ENCODE measurements around the gene FOXL1.

FOXL1 gene

DNA sequence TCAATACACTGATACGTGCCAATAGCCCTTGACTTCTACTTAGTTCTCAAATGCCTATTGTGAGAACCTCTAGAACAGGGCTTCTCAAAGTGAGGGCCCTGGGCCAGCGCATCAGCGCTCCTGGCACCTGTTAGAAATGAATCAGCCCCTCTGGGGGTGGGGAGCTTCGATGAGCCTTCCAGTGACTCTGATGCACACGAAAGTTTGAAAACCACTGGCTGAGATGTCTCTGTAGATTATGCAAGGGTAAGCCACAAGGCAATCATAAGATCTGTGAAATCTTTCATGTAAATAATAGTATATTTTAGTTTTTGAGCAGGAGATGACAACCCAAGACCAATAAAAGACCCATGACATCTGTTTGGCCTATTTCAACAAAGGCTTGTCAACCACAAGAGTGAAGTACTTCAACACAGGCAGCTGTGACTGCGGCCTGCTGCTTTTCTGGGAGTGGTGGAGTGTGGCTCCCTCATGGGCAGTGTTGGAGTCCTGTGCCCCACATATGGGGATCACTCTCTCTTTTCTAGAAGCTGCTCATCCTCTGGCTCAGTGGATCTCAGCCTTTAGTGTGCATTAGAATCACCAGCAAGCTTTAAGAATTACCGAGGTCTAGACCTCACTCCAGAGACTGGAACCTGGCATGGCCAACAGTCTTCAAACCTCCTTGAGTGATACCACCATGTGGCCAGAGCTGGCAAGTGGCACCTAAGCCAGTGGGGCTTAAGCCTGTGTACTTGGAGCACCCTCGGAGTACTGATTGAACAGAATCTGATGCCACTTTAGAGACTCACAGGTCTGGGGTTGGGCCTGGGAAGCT, 29.1 kb upstream of the FOXL1 start:
- peaks cover 42 to 44% of the 10 kb centered on the region in 2 donors for H3K36me3 ChIP-seq (ENCODE audit: control insufficient read depth in 2 of 2, insufficient read depth in 2 of 2, low read length in 2 of 2)
- H3K4me1 ChIP-seq (ENCODE audit: control insufficient read depth, insufficient read depth, low read length): peaks cover 7% of the 10 kb centered on the region
- H3K9me3 ChIP-seq (ENCODE audit: control insufficient read depth in 2 of 2, low read length in 2 of 2): no peaks in the 10 kb centered on the region
- no peak overlapping the region for H3K27ac ChIP-seq (ENCODE audit: low read length)
- no peak overlapping the region for H3K9ac ChIP-seq (ENCODE audit: low read length in 2 of 2)
- H3K27me3 ChIP-seq (ENCODE audit: control insufficient read depth in 1 of 2, insufficient read depth in 2 of 2, low read length in 2 of 2): no peaks in the 10 kb centered on the region
- no peak overlapping the region for H3K4me3 ChIP-seq (ENCODE audit: low read length in 2 of 2)

DNA sequence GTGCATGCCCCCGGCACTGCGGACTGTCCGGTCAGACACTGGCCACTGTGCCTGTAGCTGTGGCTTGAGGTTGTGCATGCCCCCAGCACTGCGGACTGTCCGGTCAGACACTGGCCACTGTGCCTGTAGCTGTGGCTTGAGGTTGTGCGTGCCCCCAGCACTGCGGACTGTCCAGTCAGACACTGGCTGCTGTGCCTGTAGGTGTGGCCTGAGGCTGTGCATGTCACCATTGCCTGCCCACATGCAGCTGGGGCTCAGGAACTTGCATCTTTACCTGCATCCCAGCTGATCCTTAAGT, 28.5 kb upstream of the FOXL1 start:
- Histone ChIP-seq H3K4me1 (ENCODE audit: control insufficient read depth, insufficient read depth, low read length) (peaks cover 9% of the 10 kb centered on the region), H3K36me3 (ENCODE audit: control insufficient read depth in 2 of 2, insufficient read depth in 2 of 2, low read length in 2 of 2) (peaks cover 40 to 44% of the 10 kb centered on the region in 2 donors), H3K4me3 (ENCODE audit: low read length in 2 of 2) (no peak overlapping the region), H3K9ac (ENCODE audit: low read length in 2 of 2) (no peak overlapping the region), H3K9me3 (ENCODE audit: control insufficient read depth in 2 of 2, low read length in 2 of 2) (no peaks in the 10 kb centered on the region), H3K27me3 (ENCODE audit: control insufficient read depth in 1 of 2, insufficient read depth in 2 of 2, low read length in 2 of 2) (no peaks in the 10 kb centered on the region), H3K27ac (ENCODE audit: low read length) (no peak overlapping the region)

DNA sequence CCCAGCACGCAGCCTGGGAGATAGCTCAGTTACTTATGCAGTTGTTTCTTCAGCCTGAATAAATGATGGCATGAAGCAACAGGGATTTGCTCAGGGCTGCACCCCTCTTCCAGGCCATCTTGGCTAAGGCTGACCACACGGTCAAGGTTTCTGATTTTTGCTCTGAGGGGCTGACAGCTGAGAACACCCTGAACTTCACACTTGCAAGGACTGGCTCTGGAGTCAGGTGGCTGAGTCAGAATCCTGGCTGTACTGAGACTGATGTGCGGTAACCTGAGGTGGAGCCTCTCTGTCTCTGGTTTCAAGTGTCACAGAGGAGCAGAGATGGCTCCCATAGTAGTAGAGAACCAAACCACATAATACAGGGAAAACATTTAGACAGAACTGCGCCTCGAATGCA, 28.1 kb upstream of the FOXL1 start:
- no peak overlapping the region for H3K9ac ChIP-seq (ENCODE audit: low read length in 2 of 2)

DNA sequence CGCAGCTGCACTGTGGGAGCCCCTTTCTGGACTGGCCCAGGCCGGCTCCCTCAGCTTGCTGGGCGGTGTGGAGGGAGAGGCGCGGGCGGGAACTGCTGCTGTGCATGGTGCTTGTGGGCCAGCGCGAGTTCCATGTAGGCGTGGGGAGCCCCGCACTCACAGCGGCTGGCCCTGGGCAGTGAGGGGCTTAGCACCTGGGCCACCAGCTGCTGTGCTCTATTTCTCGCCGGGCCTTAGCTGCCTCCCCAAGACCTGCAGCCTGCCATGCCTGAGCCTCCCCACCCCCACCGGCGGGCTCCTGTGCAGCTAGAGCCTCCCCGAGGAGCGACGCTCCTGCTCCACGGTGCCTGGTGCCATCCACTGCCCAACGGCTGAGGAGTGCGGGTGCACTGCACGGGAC, 25.0 kb upstream of the FOXL1 start:
- Histone ChIP-seq H3K9me3 (ENCODE audit: control insufficient read depth in 2 of 2, low read length in 2 of 2) (no peaks in the 10 kb centered on the region), H3K4me1 (ENCODE audit: control insufficient read depth, insufficient read depth, low read length) (peaks cover 15% of the 10 kb centered on the region), H3K4me3 (ENCODE audit: low read length in 2 of 2) (no peak overlapping the region), H3K36me3 (ENCODE audit: control insufficient read depth in 2 of 2, insufficient read depth in 2 of 2, low read length in 2 of 2) (peaks cover 19 to 22% of the 10 kb centered on the region in 2 donors), H3K9ac (ENCODE audit: low read length in 2 of 2) (no peak overlapping the region), H3K27me3 (ENCODE audit: control insufficient read depth in 1 of 2, insufficient read depth in 2 of 2, low read length in 2 of 2) (peaks cover 0 to 3% of the 10 kb centered on the region in 2 donors), H3K27ac (ENCODE audit: low read length) (no peak overlapping the region)

More for the DNA sequence above, 28.1 kb upstream of the FOXL1 start:
- peaks cover 9% of the 10 kb centered on the region for H3K4me1 ChIP-seq (ENCODE audit: control insufficient read depth, insufficient read depth, low read length)
- no peak overlapping the region for H3K4me3 ChIP-seq (ENCODE audit: low read length in 2 of 2)
- H3K9me3 ChIP-seq (ENCODE audit: control insufficient read depth in 2 of 2, low read length in 2 of 2): no peaks in the 10 kb centered on the region
- no peaks in the 10 kb centered on the region for H3K27me3 ChIP-seq (ENCODE audit: control insufficient read depth in 1 of 2, insufficient read depth in 2 of 2, low read length in 2 of 2)
- no peak overlapping the region for H3K27ac ChIP-seq (ENCODE audit: low read length)
- peaks cover 40 to 44% of the 10 kb centered on the region in 2 donors for H3K36me3 ChIP-seq (ENCODE audit: control insufficient read depth in 2 of 2, insufficient read depth in 2 of 2, low read length in 2 of 2)

DNA sequence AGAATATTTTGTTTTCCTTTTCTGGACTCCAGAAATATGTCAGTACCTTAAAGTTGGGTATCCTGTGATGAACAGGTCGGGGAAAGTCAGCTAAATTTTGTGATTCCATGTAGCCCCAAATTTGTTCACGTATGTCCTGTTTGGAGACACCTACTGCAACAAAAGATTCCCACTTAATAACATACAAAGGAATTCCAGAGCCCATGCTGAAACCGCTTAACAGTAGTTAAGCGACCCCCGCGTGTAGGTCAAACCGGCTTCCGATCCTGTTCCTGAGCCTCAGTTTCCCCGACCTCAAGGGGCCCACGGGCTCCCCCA, 23.8 kb upstream of the FOXL1 start:
- no peaks in the 10 kb centered on the region for H3K9me3 ChIP-seq (ENCODE audit: control insufficient read depth in 2 of 2, low read length in 2 of 2)
- H3K4me3 ChIP-seq (ENCODE audit: low read length in 2 of 2): peak overlapping the region; percentile 95 to 96
- peak overlapping the region; percentile 85 to 95 for H3K9ac ChIP-seq (ENCODE audit: low read length in 2 of 2)
- H3K27ac ChIP-seq (ENCODE audit: low read length): peak overlapping the region; percentile 82
- H3K4me1 ChIP-seq (ENCODE audit: control insufficient read depth, insufficient read depth, low read length): peaks cover 15% of the 10 kb centered on the region
- H3K27me3 ChIP-seq (ENCODE audit: control insufficient read depth in 1 of 2, insufficient read depth in 2 of 2, low read length in 2 of 2): peaks cover 0 to 3% of the 10 kb centered on the region in 2 donors
- peaks cover 11 to 21% of the 10 kb centered on the region in 2 donors for H3K36me3 ChIP-seq (ENCODE audit: control insufficient read depth in 2 of 2, insufficient read depth in 2 of 2, low read length in 2 of 2)

DNA sequence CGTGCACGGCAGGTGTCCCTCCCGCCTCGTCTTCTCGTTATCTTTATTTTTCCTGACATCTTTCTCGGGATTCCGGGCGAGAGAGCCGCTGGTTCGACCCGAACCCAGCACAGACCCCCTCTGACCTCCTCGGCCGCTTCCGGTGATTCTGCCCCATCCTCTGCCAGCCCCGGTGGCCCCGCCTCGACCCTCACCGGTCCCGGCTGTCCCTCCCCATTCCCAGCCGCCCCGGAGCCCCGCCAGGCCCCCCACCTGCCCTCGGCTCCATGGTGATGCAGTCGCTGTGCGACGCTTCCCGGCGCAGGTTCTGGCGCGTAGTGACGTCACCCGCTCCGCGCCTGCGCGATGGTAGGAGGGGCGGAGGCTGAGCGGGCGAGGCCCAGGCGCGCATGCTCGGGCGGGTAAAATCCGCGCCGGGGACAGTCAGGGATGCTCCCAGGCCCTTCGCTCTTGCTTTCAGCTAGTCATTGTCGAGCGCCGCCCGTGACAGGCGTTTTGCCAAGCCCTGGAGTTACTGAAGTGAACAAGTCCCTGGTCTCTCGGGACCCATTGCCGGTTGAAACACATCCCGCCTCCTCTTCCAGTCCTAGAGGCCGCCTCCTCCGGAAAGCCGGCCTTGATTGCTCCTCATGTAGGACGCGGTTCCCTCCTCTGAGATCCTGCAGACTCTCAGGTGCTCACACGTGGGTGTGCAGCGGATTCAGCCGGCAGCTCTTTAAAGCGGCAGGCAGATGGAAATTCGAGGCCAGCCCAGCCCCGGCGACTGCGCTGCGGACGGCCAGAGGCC, 23.2 kb upstream of the FOXL1 start, which contains the start of gene MTHFSD:
Gene MTHFSD, minus strand, starts transcription at position 319 of the 787 bp plus-strand sequence. Its CDS starts 51 bp downstream, at position 268.
- peak within 1 kb of the TSS; percentile 85 to 95 for H3K9ac ChIP-seq (ENCODE audit: low read length in 2 of 2)
- H3K4me1 ChIP-seq (ENCODE audit: control insufficient read depth, insufficient read depth, low read length): peaks cover 15% of the 10 kb centered on the region
- peaks cover 3 to 6% of the 10 kb centered on the region in 2 donors for H3K27me3 ChIP-seq (ENCODE audit: control insufficient read depth in 1 of 2, insufficient read depth in 2 of 2, low read length in 2 of 2)
- peaks cover 6 to 15% of the 10 kb centered on the region in 2 donors for H3K36me3 ChIP-seq (ENCODE audit: control insufficient read depth in 2 of 2, insufficient read depth in 2 of 2, low read length in 2 of 2)
- H3K4me3 ChIP-seq (ENCODE audit: low read length in 2 of 2): peak within 1 kb of the TSS; percentile 95 to 96
- H3K27ac ChIP-seq (ENCODE audit: low read length): peak within 1 kb of the TSS; percentile 82
- H3K9me3 ChIP-seq (ENCODE audit: control insufficient read depth in 2 of 2, low read length in 2 of 2): no peaks in the 10 kb centered on the region

DNA sequence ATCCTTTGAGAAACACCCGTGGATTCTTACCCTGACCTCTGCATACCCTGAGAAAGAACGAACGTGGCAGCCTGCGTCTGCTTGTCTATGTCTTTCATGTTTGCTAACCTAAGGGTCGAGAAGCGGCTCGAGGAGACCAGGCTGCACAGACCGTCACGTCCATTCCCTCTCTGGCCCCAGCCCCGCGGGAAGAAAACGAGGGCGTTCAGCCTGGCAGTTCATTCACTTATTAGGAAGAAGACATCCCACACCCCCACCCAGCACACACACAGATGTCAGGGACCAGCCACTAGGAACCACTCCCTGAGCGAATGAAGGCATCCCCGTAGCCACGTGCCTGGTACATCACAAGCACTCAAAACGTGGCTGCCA, 22.7 kb upstream of the FOXL1 start:
- peaks cover 15% of the 10 kb centered on the region for H3K4me1 ChIP-seq (ENCODE audit: control insufficient read depth, insufficient read depth, low read length)
- H3K27ac ChIP-seq (ENCODE audit: low read length): peak overlapping the region; percentile 82
- peak overlapping the region; percentile 85 to 89 for H3K9ac ChIP-seq (ENCODE audit: low read length in 2 of 2)
- H3K36me3 ChIP-seq (ENCODE audit: control insufficient read depth in 2 of 2, insufficient read depth in 2 of 2, low read length in 2 of 2): peaks cover 2 to 10% of the 10 kb centered on the region in 2 donors
- peaks cover 5 to 8% of the 10 kb centered on the region in 2 donors for H3K27me3 ChIP-seq (ENCODE audit: control insufficient read depth in 1 of 2, insufficient read depth in 2 of 2, low read length in 2 of 2)
- H3K4me3 ChIP-seq (ENCODE audit: low read length in 2 of 2): peak overlapping the region; percentile 95 to 96
- no peaks in the 10 kb centered on the region for H3K9me3 ChIP-seq (ENCODE audit: control insufficient read depth in 2 of 2, low read length in 2 of 2)

DNA sequence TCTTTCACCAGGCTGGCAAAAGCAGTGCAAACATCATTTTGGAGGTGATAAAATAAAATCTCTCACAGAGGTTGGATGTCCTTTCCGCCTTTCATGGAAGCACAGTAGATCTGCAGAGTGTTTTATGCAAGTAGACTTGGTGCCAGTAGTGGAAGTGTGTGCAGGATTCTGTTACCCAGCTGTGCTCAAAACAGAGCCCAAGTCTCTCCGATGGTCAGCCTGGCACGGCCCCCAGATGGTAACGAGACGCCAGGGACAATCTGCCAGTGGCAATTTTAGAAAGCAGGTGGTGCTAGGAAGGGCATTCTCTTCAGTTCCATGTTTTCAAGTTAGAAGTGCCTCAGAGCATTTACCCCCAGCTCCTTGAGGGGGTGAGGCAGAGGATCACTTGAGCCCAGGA, 21.8 kb upstream of the FOXL1 start:
- peaks cover 15% of the 10 kb centered on the region for H3K4me1 ChIP-seq (ENCODE audit: control insufficient read depth, insufficient read depth, low read length)
- H3K27me3 ChIP-seq (ENCODE audit: control insufficient read depth in 1 of 2, insufficient read depth in 2 of 2, low read length in 2 of 2): peaks cover 12 to 14% of the 10 kb centered on the region in 2 donors
- H3K27ac ChIP-seq (ENCODE audit: low read length): no peak overlapping the region
- no peak overlapping the region for H3K4me3 ChIP-seq (ENCODE audit: low read length in 2 of 2)
- no peaks in the 10 kb centered on the region for H3K9me3 ChIP-seq (ENCODE audit: control insufficient read depth in 2 of 2, low read length in 2 of 2)
- H3K9ac ChIP-seq (ENCODE audit: low read length in 2 of 2): no peak overlapping the region
- peaks cover under 1 to 5% of the 10 kb centered on the region in 2 donors for H3K36me3 ChIP-seq (ENCODE audit: control insufficient read depth in 2 of 2, insufficient read depth in 2 of 2, low read length in 2 of 2)

DNA sequence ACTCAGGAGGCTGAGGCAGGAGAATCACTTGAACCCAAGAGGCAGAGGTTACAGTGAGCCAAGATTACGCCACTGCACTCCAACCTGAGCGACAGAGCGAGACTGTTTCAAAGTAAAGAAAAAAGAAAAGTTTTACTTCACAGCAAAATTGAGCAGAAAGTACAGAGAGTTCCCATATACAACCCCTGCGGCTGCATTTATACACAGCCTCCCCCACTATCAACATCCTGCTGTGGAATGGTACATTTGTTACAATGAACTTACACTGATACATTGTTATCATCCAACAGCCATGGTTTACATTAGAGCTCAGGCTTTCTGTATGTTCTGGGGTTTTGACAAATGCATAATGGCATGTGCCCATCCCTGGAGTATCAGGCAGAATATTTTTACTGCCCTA, 20.8 kb upstream of the FOXL1 start:
- H3K4me1 ChIP-seq (ENCODE audit: control insufficient read depth, insufficient read depth, low read length): peaks cover 15% of the 10 kb centered on the region
- no peak overlapping the region for H3K4me3 ChIP-seq (ENCODE audit: low read length in 2 of 2)
- H3K27me3 ChIP-seq (ENCODE audit: control insufficient read depth in 1 of 2, insufficient read depth in 2 of 2, low read length in 2 of 2): peaks cover 14% of the 10 kb centered on the region in 2 donors
- no peak overlapping the region for H3K9ac ChIP-seq (ENCODE audit: low read length in 2 of 2)
- H3K36me3 ChIP-seq (ENCODE audit: control insufficient read depth in 2 of 2, insufficient read depth in 2 of 2, low read length in 2 of 2): no peaks in the 10 kb centered on the region
- no peaks in the 10 kb centered on the region for H3K9me3 ChIP-seq (ENCODE audit: control insufficient read depth in 2 of 2, low read length in 2 of 2)
- H3K27ac ChIP-seq (ENCODE audit: low read length): no peak overlapping the region

DNA sequence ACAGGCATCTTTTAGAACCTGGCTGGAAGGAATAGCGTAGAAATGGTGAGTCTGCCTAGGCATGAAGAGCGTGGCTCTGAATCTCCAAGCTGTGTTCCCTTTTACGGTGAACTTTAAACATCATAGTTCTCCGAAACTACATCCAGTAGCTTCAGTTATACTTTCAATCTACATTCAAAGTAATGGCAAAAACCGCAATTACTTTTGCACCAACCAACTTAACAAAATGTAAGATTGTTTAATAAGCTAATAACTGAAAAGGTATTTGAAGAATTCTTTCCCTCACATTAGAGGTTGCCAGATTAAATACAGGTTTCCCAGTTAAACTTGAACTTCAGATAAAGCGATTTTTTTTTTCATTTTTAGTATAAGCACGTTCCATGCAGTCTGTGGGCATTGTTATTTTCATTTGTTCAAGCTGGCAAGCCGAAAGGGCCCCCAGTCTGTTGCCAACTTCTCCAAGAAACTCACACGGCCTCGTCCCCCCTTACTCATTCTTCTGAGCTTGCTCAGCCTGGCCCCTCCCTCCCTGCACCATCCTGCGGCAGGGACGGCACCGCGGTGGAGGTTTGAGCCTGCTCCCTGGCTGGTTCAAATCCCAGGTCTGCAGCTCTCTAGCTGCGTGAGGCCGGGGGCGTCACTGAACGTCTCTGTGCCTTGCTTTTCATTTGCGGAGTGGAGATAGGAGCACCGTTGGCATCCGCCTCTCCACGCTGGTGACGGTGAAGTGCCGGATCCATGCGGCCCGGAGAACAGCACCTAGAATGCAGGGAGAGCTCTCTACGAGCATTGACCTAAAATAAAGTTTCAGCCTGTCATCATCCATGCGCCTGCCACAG, 19.8 kb upstream of the FOXL1 start:
- Histone ChIP-seq H3K9me3 (ENCODE audit: control insufficient read depth in 2 of 2, low read length in 2 of 2) (no peaks in the 10 kb centered on the region), H3K4me1 (ENCODE audit: control insufficient read depth, insufficient read depth, low read length) (peaks cover 14% of the 10 kb centered on the region), H3K4me3 (ENCODE audit: low read length in 2 of 2) (no peak overlapping the region), H3K9ac (ENCODE audit: low read length in 2 of 2) (no peak overlapping the region), H3K36me3 (ENCODE audit: control insufficient read depth in 2 of 2, insufficient read depth in 2 of 2, low read length in 2 of 2) (no peaks in the 10 kb centered on the region), H3K27ac (ENCODE audit: low read length) (no peak overlapping the region), H3K27me3 (ENCODE audit: control insufficient read depth in 1 of 2, insufficient read depth in 2 of 2, low read length in 2 of 2) (peaks cover 14% of the 10 kb centered on the region in 2 donors)
